Memory B cell (primary cell): ENCODE measurements around the gene EIF4G3.
"Not testable (repeated sequence)": the region's sequence is repeated elsewhere in the genome, so short reads cannot be mapped to it uniquely, and the experiment has no call there.

ENCODE experiments used
- ATAC-seq: fragments of 150-1000 bp; cut with Tn5 transposase; 2 replicates; pipeline ENCODE4 v1.10.0; 2021; ENCODE audit warnings: low read depth, mild to moderate bottlenecking, moderate library complexity
- DNase-seq, 2 donors: peaks; one replicate each; pipeline ENCODE4 v3.0.0; 2022; ENCODE audit warnings: low spot score in 2 of 2
- H3K27ac Mint-ChIP-seq: one replicate; pipeline ENCODE4 v1.8.0; 2022; ENCODE audit warnings: mild to moderate bottlenecking, moderate library complexity, mixed read lengths
- H3K27me3 Mint-ChIP-seq: one replicate; pipeline ENCODE4 v1.8.0; 2022; ENCODE audit warnings: mixed read lengths
- H3K36me3 Mint-ChIP-seq: one replicate; pipeline ENCODE4 v1.8.0; 2022; ENCODE audit warnings: mild to moderate bottlenecking, mixed read lengths
- H3K4me1 Mint-ChIP-seq: one replicate; pipeline ENCODE4 v1.8.0; 2022; ENCODE audit warnings: mixed read lengths
- H3K4me3 Mint-ChIP-seq: one replicate; pipeline ENCODE4 v1.8.0; 2022; ENCODE audit warnings: mild to moderate bottlenecking, moderate library complexity, mixed read lengths
- H3K9me3 Mint-ChIP-seq: one replicate; pipeline ENCODE4 v1.8.0; 2022; ENCODE audit warnings: mixed read lengths

The EIF4G3 gene

DNA sequence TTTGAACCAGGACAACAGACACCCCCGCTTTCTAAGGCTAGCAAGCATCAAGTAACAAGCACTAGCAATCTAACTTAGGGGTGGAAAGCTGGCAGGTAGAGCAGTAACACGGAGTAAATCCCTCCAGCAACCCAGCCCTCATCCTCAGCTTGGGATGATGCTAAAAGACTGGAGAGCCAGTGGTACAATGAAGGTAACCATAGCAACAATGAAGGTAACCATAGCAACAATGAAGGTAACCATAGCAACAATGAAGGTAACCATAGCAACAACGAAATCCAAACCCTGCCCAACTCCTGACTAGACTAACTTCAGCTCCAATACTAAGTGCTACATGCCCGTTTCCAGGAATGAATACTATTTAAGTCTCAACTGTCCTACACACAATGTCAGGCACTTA lies 22.2 kb upstream of the EIF4G3 start:
- no peaks in the 10 kb centered on the region for H3K9me3 Mint-ChIP-seq
- peaks cover 11% of the 10 kb centered on the region for H3K27me3 Mint-ChIP-seq
- no peaks in the 10 kb centered on the region for H3K36me3 Mint-ChIP-seq
- H3K27ac Mint-ChIP-seq: peak overlapping the region; percentile 8
- ATAC-seq (no peak), DNase-seq (no peak)
- peaks cover 4% of the 10 kb centered on the region for H3K4me1 Mint-ChIP-seq
- H3K4me3 Mint-ChIP-seq: no peak overlapping the region

DNA sequence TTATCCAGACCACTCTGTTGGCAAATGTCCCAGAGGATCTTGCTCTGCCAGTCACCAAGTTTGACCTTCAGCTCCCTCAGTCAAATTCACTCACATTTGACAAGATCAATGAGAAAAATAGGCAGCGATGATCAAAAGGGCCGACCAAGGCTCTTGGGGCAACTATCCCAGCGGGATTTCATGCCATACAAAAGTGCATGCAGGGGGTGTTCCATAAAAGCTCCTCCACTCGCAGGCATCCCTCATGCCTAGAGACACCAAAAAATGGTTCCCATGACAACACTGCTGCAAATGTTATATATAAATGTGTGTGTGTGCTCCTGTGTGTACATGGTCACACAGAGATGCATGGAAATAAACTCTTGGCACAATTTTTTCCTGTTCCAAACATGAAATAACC lies 16.2 kb upstream of the EIF4G3 start:
- Mint-ChIP-seq H3K36me3 (no peaks in the 10 kb centered on the region), H3K4me1 (peaks cover 4% of the 10 kb centered on the region), H3K9me3 (no peaks in the 10 kb centered on the region), H3K27ac (no peak overlapping the region), H3K4me3 (no peak overlapping the region), H3K27me3 (peaks cover 8% of the 10 kb centered on the region)
- DNase-seq (no peak), ATAC-seq (no peak)

GRCh38 chr1:21192284-21192683 lies 15.6 kb upstream of the EIF4G3 start:
- Mint-ChIP-seq H3K36me3 (no peaks in the 10 kb centered on the region), H3K4me3 (no peak overlapping the region), H3K9me3 (no peaks in the 10 kb centered on the region), H3K27ac (no peak overlapping the region), H3K4me1 (peaks cover 4% of the 10 kb centered on the region), H3K27me3 (peaks cover 8% of the 10 kb centered on the region)
- no peak for DNase-seq
- no peak for ATAC-seq

DNA sequence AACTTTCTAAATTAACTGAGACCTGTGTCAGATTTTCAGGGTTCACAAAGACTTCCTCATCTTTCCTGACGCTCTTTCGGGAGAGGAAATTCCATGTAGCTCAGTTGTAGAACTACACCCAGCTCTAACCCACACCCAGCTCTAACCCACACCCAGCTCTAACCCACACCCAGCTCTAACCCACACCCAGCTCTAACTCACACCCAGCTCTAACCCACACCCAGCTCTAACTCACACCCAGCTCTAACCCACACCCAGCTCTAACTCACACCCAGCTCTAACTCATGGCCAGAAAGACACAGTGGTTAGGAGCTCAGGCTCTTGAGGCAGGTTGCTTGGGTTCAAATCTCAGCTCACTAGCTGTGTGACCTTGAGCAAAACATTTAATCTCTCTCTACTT lies 14.1 kb upstream of the EIF4G3 start:
- not testable (repeated sequence) for H3K4me3 Mint-ChIP-seq, ATAC-seq, DNase-seq, H3K36me3 Mint-ChIP-seq, H3K27ac Mint-ChIP-seq, H3K27me3 Mint-ChIP-seq, H3K4me1 Mint-ChIP-seq, H3K9me3 Mint-ChIP-seq

DNA sequence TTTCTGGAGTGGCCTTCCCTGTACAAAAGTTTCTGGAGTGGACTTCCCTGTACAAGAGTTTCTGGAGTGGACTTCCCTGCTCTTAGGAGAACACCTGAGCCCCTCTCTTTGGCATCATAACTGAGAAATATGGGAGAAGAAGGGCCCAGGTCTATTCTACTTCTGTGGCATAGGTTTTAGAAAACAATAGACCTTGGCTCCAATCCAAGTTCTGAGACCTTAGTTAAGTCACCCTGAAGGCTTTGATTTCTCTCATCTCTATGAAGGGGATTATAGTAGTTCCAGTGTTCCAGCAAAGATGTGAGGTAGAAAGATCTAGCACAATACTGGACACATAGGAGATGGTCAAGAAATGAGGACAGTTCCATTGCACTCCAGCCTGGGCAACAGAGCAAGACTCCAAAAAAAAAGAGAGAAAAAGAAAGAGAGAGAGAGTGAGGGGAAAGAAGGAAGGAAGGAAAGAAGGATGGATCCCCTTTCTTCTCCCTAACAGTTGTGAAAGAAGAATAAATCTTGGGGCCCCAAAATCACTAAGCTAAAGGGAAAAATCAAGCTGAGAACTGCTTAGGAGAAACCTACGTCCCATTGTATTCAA lies 13.3 kb upstream of the EIF4G3 start:
- Mint-ChIP-seq H3K4me1 (peaks cover 2% of the 10 kb centered on the region), H3K9me3 (no peaks in the 10 kb centered on the region), H3K4me3 (no peak overlapping the region), H3K27me3 (peaks cover 4% of the 10 kb centered on the region), H3K27ac (no peak overlapping the region), H3K36me3 (no peaks in the 10 kb centered on the region)
- ATAC-seq: no peak
- DNase-seq: no peak

GRCh38 chr1:21189421-21189820 lies 12.7 kb upstream of the EIF4G3 start:
- Mint-ChIP-seq H3K27ac (no peak overlapping the region), H3K9me3 (no peaks in the 10 kb centered on the region), H3K27me3 (peaks cover 4% of the 10 kb centered on the region), H3K4me1 (peaks cover 5% of the 10 kb centered on the region), H3K4me3 (no peak overlapping the region), H3K36me3 (no peaks in the 10 kb centered on the region)
- no peak for DNase-seq
- no peak for ATAC-seq

DNA sequence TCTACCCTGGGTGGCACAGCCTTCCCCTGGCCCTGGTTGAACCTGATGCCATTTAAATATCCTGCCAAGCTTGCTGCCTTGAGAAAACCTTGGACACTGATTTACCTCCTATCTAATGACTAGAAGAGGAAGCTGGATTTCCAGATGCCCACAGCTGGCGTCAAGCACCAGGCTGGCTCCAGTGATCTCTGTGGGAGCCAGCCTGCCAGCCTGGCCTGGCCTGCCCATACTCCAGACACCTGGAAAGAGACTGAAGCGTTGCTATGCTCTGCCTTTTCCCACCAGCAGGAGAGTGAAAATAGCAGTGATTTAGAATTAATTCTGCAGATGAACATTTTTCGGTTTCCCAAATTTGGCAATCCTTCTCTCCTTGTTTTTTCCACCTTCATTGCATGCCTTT lies 11.5 kb upstream of the EIF4G3 start:
- Mint-ChIP-seq H3K36me3 (no peaks in the 10 kb centered on the region), H3K9me3 (no peaks in the 10 kb centered on the region), H3K4me1 (peaks cover 14% of the 10 kb centered on the region), H3K4me3 (no peak overlapping the region), H3K27me3 (peaks cover 3% of the 10 kb centered on the region), H3K27ac (no peak overlapping the region)
- ATAC-seq (no peak), DNase-seq (no peak)

DNA sequence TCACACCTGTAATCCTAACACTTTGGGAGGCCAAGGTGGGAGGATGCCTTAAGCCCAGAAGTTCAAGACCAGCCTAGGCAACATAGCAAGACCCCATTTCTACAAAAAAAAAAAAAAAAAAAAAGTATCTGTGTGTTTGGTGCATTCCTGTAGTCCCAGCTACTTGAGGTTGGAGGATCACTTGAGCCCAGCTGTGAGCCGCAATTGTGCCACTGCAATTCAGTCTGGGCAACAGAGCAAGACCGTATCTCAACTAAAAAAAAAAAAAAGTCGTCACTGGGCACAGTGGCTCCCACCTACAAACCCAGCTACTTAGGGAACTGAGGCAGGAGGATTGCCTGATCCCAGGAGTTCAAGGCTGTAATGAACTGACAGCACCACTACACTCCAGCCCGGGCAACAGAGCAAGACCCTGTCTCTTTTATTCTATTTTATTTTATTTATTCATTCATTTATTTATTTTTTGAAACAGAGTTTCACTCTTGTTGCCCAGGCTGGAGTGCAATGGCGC lies 8.6 kb upstream of the EIF4G3 start:
- H3K4me1 Mint-ChIP-seq: peaks cover 18% of the 10 kb centered on the region
- no peaks in the 10 kb centered on the region for H3K9me3 Mint-ChIP-seq
- no peak for DNase-seq
- H3K36me3 Mint-ChIP-seq: no peaks in the 10 kb centered on the region
- no peak for ATAC-seq
- H3K4me3 Mint-ChIP-seq: no peak overlapping the region
- H3K27ac Mint-ChIP-seq: no peak overlapping the region
- H3K27me3 Mint-ChIP-seq: no peaks in the 10 kb centered on the region

GRCh38 chr1:21184276-21184675 lies 7.6 kb upstream of the EIF4G3 start:
- peak in 1 of 2 donors; percentile 41 for DNase-seq
- Mint-ChIP-seq H3K4me3 (no peak overlapping the region), H3K9me3 (no peaks in the 10 kb centered on the region), H3K27me3 (no peaks in the 10 kb centered on the region), H3K27ac (peak overlapping the region; percentile 60), H3K36me3 (no peaks in the 10 kb centered on the region), H3K4me1 (peaks cover 18% of the 10 kb centered on the region)
- peak; percentile 98 for ATAC-seq

- H3K4me1 Mint-ChIP-seq: peaks cover 18% of the 10 kb centered on the region
- no peak for ATAC-seq
- H3K36me3 Mint-ChIP-seq: no peaks in the 10 kb centered on the region
- H3K9me3 Mint-ChIP-seq: no peaks in the 10 kb centered on the region
- H3K27ac Mint-ChIP-seq: no peak overlapping the region
- H3K4me3 Mint-ChIP-seq: no peak overlapping the region
- H3K27me3 Mint-ChIP-seq: no peaks in the 10 kb centered on the region
- no peak for DNase-seq
These were observed 5.6 kb upstream of the EIF4G3 start for GRCh38 chr1:21182181-21182731.

GRCh38 chr1:21178271-21178670 lies 1.6 kb upstream of the EIF4G3 start:
- H3K36me3 Mint-ChIP-seq, H3K27me3 Mint-ChIP-seq, DNase-seq, H3K9me3 Mint-ChIP-seq, H3K27ac Mint-ChIP-seq, ATAC-seq, H3K4me3 Mint-ChIP-seq: not testable (repeated sequence)
- peaks cover 20% of the 10 kb centered on the region for H3K4me1 Mint-ChIP-seq

DNA sequence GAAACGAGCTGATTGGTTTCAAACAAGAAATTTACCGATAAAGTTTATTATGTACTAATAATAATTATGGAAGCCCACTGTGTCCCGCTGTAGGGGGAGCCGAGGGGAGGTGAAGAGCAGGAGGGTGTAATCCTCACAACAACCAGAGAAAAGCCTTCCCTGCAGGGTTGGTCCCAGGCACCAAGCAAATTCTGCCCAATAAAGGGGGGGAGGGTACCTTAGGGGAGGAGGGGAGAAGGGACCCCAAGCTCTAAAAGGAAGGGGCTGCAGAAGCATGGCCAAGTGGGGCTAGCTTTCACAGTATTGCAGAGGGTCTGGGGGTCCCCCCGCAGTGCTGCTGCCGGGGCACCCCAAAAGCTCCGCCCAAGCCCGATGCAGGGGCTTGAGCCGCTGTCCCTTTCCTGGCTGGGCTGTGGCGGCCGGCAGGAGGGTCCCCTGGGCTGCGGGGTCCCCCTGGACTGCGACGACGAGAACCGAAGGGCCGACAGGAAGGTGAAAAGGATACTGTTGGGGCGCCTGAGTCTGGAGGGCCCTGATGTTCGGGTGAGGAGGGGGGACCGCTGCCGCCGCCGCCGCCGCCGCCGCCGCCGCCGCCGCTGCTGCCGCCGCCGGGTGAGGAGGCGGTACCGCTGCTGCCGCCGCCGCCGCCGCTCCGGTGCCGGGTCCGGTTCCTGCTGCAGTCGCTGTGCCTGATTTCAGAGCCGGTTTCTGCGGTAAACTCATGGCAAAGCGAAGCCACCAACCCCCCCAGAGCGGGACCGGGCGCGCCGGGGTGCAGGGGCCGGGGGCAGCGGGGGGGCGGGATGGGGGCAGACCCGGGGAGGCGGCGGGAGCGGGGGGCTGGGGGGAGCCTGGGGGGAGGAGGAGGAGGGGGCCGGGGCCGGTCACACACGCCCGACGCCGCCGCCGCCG lies 771 bp downstream of the EIF4G3 start:
- DNase-seq (peak; percentile 37 to 55), ATAC-seq (peak; percentile 10)
- Mint-ChIP-seq H3K27me3 (no peaks in the 10 kb centered on the region), H3K27ac (peak overlapping the region; percentile 88), H3K36me3 (peaks cover 2% of the 10 kb centered on the region), H3K4me1 (peaks cover 22% of the 10 kb centered on the region), H3K9me3 (no peaks in the 10 kb centered on the region), H3K4me3 (peak overlapping the region; percentile 94)

GRCh38 chr1:21175324-21175669 lies 1.4 kb downstream of the EIF4G3 start:
- ATAC-seq (peak; percentile 18), DNase-seq (peak in 1 of 2 donors; percentile 27)
- no peaks in the 10 kb centered on the region for H3K9me3 Mint-ChIP-seq
- H3K27ac Mint-ChIP-seq: peak overlapping the region; percentile 88
- no peaks in the 10 kb centered on the region for H3K27me3 Mint-ChIP-seq
- H3K4me1 Mint-ChIP-seq: peaks cover 22% of the 10 kb centered on the region
- peak overlapping the region; percentile 94 for H3K4me3 Mint-ChIP-seq
- H3K36me3 Mint-ChIP-seq: peaks cover 2% of the 10 kb centered on the region

DNA sequence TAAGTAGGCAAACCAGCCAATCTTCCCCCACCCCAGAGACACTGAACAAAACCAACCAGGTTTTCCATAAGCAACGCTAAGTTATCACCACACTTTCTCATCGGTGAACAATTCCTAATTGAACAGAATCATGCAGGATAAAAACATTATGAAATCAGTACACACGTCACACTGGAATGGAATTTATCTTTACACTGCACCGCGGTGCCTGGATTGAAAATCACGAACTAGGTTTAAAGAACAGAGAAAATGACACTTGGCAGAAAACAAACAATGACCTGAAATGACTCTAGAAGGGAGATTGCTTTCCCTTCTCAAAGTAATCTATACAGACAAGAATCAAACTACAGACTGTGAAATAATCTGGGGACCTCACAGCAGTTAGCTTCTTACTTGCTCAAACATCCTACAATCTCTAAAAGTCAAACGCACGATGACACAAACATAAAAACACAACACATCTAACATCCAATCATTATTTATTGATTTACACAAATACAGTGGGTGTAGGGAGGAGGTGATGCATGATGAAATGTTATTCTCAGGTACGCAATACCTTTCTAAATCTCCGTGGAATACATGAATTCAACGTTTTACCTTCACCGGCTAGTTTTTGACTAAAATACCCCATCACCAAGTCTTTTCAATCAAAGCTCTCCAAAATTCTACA lies 1.9 kb downstream of the EIF4G3 start:
- DNase-seq: no peak
- H3K9me3 Mint-ChIP-seq: no peaks in the 10 kb centered on the region
- ATAC-seq: no peak
- peaks cover 2% of the 10 kb centered on the region for H3K36me3 Mint-ChIP-seq
- H3K4me1 Mint-ChIP-seq: peaks cover 22% of the 10 kb centered on the region
- H3K27ac Mint-ChIP-seq: peak overlapping the region; percentile 88
- H3K27me3 Mint-ChIP-seq: no peaks in the 10 kb centered on the region
- peak overlapping the region; percentile 94 for H3K4me3 Mint-ChIP-seq
